Suppressor macrophage treated with lipopolysaccharide for 4 hours (primary cell): ENCODE results near the gene SIRPD.
A peak's percentile ranks its signal among the peaks of the same experiment; 100 is the strongest.

ENCODE experiments used
- DNase-seq: peaks from one replicate; pipeline ENCODE4 v3.0.0-alpha.2; 2020

The SIRPD gene

DNA sequence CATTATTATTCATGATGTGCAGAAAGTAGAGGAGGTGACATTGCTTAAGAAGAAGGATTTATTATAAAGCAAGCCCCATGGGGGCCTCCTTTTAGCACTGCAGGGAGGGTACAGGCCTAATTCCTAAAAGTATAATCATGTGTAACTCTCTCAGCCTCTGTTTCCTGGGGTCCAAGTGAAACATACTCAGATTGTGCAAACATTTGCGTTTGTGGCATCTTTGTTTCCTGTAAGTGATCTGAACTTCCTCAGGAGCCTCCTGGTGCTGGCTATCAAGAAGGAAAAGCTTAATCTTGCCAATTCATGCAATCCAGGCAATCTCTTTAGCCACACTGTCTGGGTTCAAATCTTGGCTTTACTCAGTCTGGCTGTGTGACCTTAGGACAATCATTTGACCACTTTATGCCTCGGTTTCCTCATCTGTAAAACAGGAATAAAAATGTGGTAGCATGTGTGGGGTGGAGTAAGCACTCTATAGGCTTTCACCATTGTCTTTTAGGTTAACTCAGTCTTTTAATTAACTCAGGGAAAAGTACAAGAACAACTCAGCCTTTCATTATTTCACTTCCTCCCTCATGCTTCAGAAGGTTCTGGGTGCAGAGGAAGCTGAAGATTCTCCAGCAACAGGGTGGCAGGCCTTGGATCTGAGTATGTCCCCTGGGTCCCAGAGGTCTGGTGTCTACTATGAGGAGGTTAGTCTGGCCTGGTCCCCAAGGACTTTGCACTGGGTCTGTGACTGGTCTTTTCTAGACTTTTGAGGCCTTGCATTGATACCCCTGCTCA lies 65.5 kb downstream of the SIRPD start:
- peak; percentile 40 for DNase-seq

- DNase-seq = peak; percentile 90
These were observed 66.1 kb downstream of the SIRPD start, which contains the start of gene SIRPB2 for GRCh38 chr20:1491281-1491840. SIRPB2 (minus strand) TSS chr20:1491420; CDS start chr20:1491359, 61 bp downstream.

DNA sequence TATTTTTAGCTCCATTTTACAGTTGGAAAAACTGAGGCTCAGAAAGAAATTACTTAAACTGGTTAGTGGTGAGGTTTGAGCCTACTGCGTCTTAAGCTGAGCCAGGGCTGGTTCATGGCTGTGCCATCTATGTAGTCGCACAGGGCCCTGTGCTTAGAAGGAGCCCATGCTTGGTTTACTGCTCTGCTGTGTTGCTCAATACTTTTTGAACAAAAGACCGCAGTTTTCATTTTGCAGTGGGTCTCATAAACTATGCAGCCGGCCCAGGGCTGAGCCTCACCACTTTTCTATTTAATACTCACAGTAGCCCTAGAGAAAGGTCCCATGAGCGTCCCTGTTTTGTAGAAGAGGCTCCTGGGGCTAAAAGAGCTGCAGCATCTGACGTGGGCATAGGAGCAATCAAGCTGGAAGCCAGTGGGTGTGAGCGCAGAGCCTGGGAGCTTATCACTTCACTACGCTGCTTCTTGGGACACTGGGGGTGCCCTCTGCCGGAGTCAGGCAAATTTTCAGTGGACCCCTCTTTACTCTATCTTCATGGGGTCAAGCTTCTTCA lies 66.8 kb downstream of the SIRPD start:
- DNase-seq = peak; percentile 28

- DNase-seq = peak; percentile 86
These were observed 67.6 kb downstream of the SIRPD start for GRCh38 chr20:1489764-1490436.

GRCh38 chr20:1489325-1489724 lies 68.2 kb downstream of the SIRPD start:
- peak; percentile 23 for DNase-seq

DNA sequence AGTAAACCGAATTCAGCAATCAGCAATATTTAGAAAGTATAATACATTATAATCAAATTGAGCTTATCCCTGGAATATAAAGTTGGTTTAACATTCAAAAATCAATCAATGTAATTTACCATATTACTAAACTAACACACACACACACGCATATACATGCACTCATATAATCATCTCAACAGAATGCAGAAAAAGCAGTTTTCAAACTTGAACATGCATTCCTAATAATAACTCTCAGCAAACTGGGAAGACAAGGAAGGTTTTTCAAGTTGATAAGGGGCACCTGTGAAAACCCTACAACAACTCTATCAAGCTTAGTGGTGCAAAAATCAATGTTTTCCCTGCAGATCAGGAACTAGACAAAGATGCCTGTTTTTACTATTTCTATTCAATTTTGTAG lies 70.9 kb downstream of the SIRPD start:
- DNase-seq = no peak

DNA sequence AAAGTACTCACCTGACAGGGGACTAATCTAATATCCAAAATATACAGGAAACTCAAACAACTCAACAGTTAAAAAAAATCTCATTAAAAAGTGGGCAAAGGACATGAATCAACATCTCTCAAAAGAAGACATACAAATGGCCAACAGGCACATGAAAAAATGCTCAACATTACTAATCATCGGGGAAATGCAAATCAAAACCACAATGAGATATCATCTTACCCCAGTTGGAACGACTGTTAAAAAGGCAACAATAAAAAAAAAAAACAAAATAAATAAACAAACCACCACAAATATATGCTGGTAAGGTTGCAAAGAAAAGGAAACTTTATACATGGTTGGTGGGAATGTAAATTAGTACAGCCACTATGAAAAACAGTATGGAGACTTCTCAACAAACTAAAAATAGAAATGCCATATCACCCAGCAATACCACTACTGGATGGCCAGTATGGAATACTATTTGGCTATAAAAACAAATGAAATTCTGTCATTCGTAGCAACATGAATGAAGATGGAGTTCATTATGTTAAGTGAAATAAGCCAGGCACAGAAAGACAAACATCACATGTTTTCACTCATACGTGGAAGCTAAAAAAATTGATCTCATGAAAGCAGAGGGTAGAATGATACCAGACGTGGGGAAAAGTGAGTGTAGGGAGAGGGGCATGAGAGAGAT lies 72.9 kb downstream of the SIRPD start:
- peak; percentile 18 for DNase-seq
